GM21526 (cell line): ENCODE measurements around the gene TP53BP1.
A peak's percentile ranks its signal among the peaks of the same experiment; 100 is the strongest.
"Not testable (repeated sequence)": the region's sequence is repeated elsewhere in the genome, so short reads cannot be mapped to it uniquely, and the experiment has no call there.

Source experiments
- ATAC-seq: cut with Tn5 transposase; IDR thresholded peaks from one replicate; pipeline ENCODE4 v1.9.1; 2021; ENCODE audit warnings: moderate library complexity; ENCODE audit not compliant: unreplicated experiment, low FRiP score

The TP53BP1 gene

GRCh38 chr15:43433165-43433564 is 59.8 kb downstream of the TP53BP1 start:
- ATAC-seq: no peak

GRCh38 chr15:43429687-43430086 is 63.3 kb downstream of the TP53BP1 start:
- no peak for ATAC-seq

DNA sequence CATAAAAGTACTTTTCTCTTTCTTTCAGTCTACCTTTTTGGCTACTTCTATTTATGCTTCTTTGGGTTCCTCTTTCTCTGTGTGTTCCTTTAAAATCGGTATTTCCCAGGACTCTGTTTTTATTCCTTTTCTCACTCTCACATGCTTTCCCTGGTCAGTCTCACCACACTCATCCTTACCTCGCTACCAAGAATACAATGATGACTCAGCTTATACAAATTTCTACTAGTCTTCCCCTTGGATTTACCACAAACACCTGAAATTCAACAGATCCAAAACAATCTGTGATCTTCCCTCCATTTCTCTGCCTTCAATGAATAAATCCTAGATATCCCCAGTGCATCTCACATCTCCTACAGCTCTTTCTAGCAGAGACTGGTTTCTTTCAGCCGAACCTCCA is 69.2 kb downstream of the TP53BP1 start:
- ATAC-seq: no peak

- ATAC-seq: no peak
These were observed 72.1 kb downstream of the TP53BP1 start for GRCh38 chr15:43420876-43421275.

DNA sequence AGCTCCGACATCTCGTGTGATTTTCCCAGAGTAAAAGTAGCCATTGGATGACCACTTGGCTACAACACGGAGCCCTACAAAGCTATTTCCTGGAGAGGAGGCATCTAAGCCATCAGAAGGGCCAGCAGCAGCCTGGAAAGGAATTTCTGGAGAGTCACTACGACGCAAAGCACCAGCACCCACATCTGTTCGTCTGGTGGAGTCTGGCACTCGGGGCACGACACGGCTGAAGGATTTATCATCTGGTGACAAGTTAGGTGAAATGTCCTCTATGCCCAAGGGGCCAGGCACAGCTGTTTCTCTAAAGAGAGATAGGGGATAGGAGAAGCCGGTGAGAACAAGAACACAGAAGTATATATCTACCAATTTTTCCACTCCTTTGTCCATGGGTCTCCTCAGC is 72.5 kb downstream of the TP53BP1 start:
- ATAC-seq: no peak

GRCh38 chr15:43414196-43414595 is 78.8 kb downstream of the TP53BP1 start:
- no peak for ATAC-seq

- ATAC-seq: no peak
These were observed 80.9 kb downstream of the TP53BP1 start for GRCh38 chr15:43412096-43412495.

DNA sequence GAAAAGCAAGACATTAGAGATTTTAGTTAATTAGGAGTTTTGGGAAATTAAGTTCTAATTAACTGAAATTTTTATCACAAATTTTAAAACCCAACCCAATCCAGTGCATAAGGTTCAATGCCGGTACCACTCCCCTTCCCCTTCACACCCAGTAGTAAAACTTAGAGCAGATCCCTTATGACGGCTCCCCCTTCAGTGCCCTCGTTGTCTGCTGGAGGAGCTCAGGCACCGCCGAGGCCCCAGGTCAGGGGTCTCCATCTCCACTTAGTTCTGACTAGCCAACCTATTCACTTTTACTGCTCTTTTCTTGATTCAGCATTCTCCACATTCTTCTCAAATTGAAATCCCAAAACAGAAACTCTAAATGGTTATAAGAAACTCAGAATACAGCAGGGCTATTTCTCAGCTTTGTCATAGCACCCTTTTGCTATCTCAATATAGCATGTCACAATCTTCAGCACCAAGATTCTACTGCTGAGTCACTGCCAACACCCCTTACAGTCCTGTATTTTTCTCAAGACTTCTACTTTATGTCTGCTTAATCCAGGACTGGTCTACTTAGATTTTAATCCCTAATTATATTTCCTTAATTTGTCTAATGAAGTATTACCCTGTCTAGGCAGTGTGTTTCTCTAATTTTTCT is 82.3 kb downstream of the TP53BP1 start:
- no peak for ATAC-seq

GRCh38 chr15:43408789-43409188 is 84.2 kb downstream of the TP53BP1 start:
- no peak for ATAC-seq

- ATAC-seq: no peak
These were observed 86.1 kb downstream of the TP53BP1 start for GRCh38 chr15:43406808-43407207.

- ATAC-seq: no peak
These were observed 86.8 kb downstream of the TP53BP1 start for GRCh38 chr15:43406189-43406588.

- ATAC-seq: no peak
These were observed 88.8 kb downstream of the TP53BP1 start for GRCh38 chr15:43404130-43404529.

DNA sequence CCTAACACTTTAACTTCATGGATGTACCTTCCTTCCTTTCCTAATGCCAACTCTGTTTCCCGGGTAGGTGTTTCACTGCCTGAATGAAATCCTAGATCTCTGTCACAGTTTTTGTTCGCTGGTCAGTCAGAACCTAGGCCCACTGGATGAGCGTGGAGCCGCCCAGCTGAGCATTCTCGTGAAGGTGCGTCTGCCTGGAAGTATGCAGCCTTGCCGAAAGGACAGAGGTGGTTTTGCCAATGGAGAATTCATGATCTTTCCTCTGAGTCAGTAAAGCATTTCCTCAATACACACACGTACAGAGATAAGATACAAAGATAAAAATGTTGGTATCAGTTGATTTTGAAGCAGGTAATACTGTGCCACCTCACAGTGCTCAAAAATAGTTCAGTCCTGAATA is 89.3 kb downstream of the TP53BP1 start:
- no peak for ATAC-seq

- no peak for ATAC-seq
These were observed 90.7 kb downstream of the TP53BP1 start for GRCh38 chr15:43402255-43402654.

- ATAC-seq: not testable (repeated sequence)
These were observed 99.4 kb downstream of the TP53BP1 start for GRCh38 chr15:43393592-43393991.

- ATAC-seq: no peak
These were observed 102.2 kb downstream of the TP53BP1 start for GRCh38 chr15:43390723-43391122.

GRCh38 chr15:43383070-43383469 is 109.9 kb downstream of the TP53BP1 start:
- ATAC-seq: no peak

- ATAC-seq: no peak
These were observed 110.6 kb downstream of the TP53BP1 start for GRCh38 chr15:43382310-43382709.

- ATAC-seq: no peak
These were observed 114.4 kb downstream of the TP53BP1 start for GRCh38 chr15:43378601-43379000.

- ATAC-seq: no peak
These were observed 116.8 kb downstream of the TP53BP1 start for GRCh38 chr15:43376017-43376705.

DNA sequence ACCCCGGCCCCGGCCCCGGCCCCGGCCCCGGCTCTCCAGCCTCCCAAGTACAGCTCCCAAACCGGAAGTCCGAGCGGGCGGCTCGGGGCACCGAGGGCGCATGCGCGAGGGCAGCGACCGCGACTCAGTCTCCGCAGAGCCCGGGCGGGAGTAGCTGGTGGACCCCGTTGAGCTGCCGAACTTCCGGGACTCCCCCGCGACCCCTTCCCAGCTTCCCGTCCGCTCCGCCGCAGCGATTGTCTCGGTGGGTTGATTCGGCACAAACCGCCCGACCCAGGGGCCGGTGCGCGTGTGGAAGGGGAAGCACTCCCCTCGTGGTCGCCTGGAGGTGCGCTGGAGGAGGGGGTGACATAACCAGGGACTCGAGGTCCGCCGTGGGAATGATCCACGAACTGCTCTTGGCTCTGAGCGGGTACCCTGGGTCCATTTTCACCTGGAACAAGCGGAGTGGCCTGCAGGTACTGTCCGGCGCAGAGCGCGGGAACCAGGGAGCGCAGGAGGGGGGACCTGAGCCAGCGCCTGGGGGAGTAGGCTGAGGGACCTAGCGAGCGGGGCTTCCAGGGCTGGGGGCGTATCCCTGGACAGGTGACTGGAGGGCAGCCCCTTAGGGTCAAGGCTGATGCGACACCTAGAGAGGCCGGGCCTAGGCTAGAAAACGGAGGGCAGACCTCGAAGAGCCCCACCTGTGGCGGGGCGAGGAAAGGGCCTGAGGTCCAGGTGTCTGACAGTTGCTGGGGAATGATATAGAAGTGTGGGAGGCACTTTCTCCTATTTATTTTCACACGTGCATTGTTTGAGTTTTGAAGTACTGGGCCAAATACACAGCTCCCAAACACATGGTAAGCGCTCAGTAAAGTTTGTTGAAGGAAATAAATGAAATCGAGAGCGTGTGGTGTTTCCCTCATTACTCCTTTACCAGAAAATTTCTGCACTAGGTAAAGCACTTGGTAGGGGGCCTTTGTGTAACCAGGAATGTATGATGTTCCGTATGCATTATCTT is 121.7 kb downstream of the TP53BP1 start, which contains the start of the genes TUBGCP4 and ZSCAN29:
Gene TUBGCP4, plus strand, starts transcription at position 127 of the 1,000 bp plus-strand sequence. Its CDS starts 254 bp downstream, at position 381.
Gene ZSCAN29, minus strand, starts transcription at position 69 of the 1,000 bp plus-strand sequence. CDS start 1,130 bp downstream, outside the sequence.
- peak; percentile 73 for ATAC-seq
